Hepatic stellate cell (primary cell): ENCODE measurements around the gene SMIM14.
"Not testable (repeated sequence)": the region's sequence is repeated elsewhere in the genome, so short reads cannot be mapped to it uniquely, and the experiment has no call there.

Experiments used
- DNase-seq: peaks from one replicate; pipeline ENCODE4 v3.0.0; 2011; ENCODE audit warnings: low spot score

SMIM14 gene

GRCh38 chr4:39529534-39529933, 109.1 kb downstream of the SMIM14 start:
- DNase-seq: no peak

- peak; percentile 88 for DNase-seq
Measured at GRCh38 chr4:39528061-39528465, 110.6 kb downstream of the SMIM14 start.

- DNase-seq: peak; percentile 97
Measured at GRCh38 chr4:39527296-39528060, 111.2 kb downstream of the SMIM14 start, which contains the start of gene UGDH. Gene UGDH (minus strand): TSS chr4:39527439. CDS start chr4:39521512, 5,927 bp downstream.

- no peak for DNase-seq
Measured at GRCh38 chr4:39526765-39527295, 111.8 kb downstream of the SMIM14 start.

- no peak for DNase-seq
Measured at GRCh38 chr4:39525822-39526690, 112.6 kb downstream of the SMIM14 start.

GRCh38 chr4:39524161-39524957, 114.3 kb downstream of the SMIM14 start:
- no peak for DNase-seq

GRCh38 chr4:39522068-39522467, 116.6 kb downstream of the SMIM14 start:
- no peak for DNase-seq

GRCh38 chr4:39521253-39521919, 117.3 kb downstream of the SMIM14 start:
- peak; percentile 64 for DNase-seq

- DNase-seq: no peak
Measured at GRCh38 chr4:39518484-39518883, 120.2 kb downstream of the SMIM14 start.

GRCh38 chr4:39516407-39516966, 122.2 kb downstream of the SMIM14 start:
- no peak for DNase-seq

- DNase-seq: not testable (repeated sequence)
Measured at GRCh38 chr4:39515669-39516401, 122.8 kb downstream of the SMIM14 start.

- DNase-seq: no peak
Measured at GRCh38 chr4:39514888-39515401, 123.7 kb downstream of the SMIM14 start.

- not testable (repeated sequence) for DNase-seq
Measured at GRCh38 chr4:39514266-39514665, 124.4 kb downstream of the SMIM14 start.

GRCh38 chr4:39510348-39510929, 128.2 kb downstream of the SMIM14 start:
- DNase-seq: no peak

GRCh38 chr4:39505581-39505980, 133.1 kb downstream of the SMIM14 start:
- no peak for DNase-seq

GRCh38 chr4:39504538-39504937, 134.1 kb downstream of the SMIM14 start:
- DNase-seq: no peak

- DNase-seq: not testable (repeated sequence)
Measured at GRCh38 chr4:39502664-39503035, 136.0 kb downstream of the SMIM14 start.

GRCh38 chr4:39502019-39502663, 136.5 kb downstream of the SMIM14 start:
- peak; percentile 77 for DNase-seq

- DNase-seq: no peak
Measured at GRCh38 chr4:39498727-39499020, 140.0 kb downstream of the SMIM14 start.
